Sigmoid colon (tissue), 3 donors: Measurements from ENCODE around the gene HOXA2.

Source experiments
- POLR2A ChIP-seq, 2 donors: fragments of 450-650 bp; IDR thresholded peaks; one replicate each; pipeline ENCODE4 v1.6.1; 2016; ENCODE audit warnings: antibody characterized with exemption in 2 of 2, mild to moderate bottlenecking in 2 of 2, moderate library complexity in 2 of 2
- TF ChIP-seq, protein P1 (sequence below), 4 experiments: fragments of 450-650 bp in 3 of 4; fragments of 200-600 bp in 1 of 4; IDR thresholded peaks; one replicate each; pipeline ENCODE4 v1.5.1; 2016 to 2019; ENCODE audit warnings: antibody characterized with exemption in 4 of 4, mild to moderate bottlenecking in 3 of 4, moderate library complexity in 2 of 4

DNA sequence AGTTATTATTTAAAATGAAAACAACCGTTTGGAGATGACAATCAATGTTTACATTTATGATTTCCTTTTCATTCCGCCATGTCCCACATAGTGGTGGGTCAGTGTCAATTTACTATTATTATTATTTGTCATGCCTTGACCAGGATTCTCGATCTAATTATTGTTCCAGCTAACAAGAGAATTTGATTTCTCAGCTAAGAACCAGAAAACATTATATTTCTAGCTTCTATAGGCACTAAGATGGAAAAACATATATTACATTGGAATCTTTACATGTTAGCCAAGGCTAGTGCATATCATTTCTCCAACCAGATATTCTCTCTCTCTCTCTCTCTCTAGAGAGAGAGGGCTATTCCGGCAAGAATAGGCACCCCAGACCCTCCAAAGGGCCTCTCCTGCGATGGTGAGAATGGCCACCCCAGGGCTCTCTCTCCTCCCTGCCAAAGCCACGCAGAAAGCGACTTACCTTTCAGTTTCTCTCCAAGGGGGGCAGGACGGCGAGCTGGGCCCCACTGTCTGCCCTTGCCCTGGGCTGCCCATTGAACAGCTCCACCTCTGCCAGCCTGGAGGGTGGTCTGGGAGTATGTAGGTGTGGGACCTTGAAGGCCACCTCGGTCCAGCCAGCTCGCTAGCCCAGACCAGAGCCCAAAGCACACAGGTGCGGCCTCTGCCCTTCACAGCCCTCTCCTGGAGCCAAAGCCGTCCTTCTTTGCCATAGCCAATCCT, 47.5 kb upstream of the HOXA2 start:
- TF ChIP-seq, protein P1, sequence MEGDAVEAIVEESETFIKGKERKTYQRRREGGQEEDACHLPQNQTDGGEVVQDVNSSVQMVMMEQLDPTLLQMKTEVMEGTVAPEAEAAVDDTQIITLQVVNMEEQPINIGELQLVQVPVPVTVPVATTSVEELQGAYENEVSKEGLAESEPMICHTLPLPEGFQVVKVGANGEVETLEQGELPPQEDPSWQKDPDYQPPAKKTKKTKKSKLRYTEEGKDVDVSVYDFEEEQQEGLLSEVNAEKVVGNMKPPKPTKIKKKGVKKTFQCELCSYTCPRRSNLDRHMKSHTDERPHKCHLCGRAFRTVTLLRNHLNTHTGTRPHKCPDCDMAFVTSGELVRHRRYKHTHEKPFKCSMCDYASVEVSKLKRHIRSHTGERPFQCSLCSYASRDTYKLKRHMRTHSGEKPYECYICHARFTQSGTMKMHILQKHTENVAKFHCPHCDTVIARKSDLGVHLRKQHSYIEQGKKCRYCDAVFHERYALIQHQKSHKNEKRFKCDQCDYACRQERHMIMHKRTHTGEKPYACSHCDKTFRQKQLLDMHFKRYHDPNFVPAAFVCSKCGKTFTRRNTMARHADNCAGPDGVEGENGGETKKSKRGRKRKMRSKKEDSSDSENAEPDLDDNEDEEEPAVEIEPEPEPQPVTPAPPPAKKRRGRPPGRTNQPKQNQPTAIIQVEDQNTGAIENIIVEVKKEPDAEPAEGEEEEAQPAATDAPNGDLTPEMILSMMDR (IDR thresholded peaks at IDR 0.05), result no peak
- no peak for TF ChIP-seq POLR2A (IDR thresholded peaks at IDR 0.05)
